NCI-H128 (cell line): Measurements from ENCODE around the gene NDUFB11.
A peak's percentile ranks its signal among the peaks of the same experiment; 100 is the strongest.

ENCODE experiments used
- DNase-seq: peaks from one replicate; lab custom pipeline; 2025; ENCODE audit not compliant: unreplicated experiment; lab: John Stamatoyannopoulos, UW

Gene NDUFB11

GRCh38 chrX:47144626-47145394 is at the start of gene NDUFB11, which contains the start of gene RBM10:
NDUFB11 (minus strand) TSS chrX:47144702; CDS start chrX:47144679, 23 bp downstream.
RBM10 (plus strand) TSS chrX:47145221; CDS start chrX:47147482, 2,261 bp downstream.
- peak; percentile 84 for DNase-seq

DNA sequence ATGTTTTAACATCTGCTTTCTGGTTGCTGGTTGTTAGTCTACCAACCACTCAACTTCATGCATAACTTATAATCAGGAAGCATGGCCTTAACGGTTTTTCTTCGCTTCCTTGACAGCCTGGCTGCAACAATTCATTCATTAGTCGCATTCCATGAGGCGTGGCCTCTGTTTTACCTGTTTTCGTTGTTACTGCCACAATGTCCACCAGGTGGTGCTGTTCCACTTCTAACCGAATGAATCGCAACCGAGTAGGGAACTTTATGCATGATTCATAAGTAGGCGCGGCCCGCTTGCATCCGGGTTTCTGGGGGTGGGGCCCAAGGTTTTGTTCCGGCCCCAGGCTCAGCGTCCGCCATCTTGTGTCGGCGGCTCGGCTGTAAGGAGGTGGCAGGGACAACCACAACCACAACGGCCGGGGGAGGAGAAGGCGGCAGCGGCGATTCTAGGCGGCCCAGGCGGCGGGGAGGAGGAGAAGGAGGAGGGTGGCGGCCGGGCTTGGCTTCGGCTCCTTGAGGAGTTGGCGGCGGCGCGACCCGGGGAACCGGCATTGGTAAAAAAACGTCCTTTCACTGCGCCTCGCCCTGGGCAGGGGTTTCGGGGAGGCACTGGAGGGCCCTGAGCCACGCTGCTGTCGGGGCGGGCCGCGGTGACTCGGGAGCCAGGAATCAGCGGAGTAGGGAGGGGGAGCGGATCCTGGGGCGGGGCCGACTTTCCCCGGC is 49.1 kb upstream of the NDUFB11 start, which contains the start of gene UBA1:
Gene UBA1, plus strand, starts transcription at position 355 of the 719 bp plus-strand sequence. CDS start 4,974 bp downstream, outside the sequence.
- peak; percentile 97 for DNase-seq

GRCh38 chrX:47191806-47192401 is 47.4 kb upstream of the NDUFB11 start:
- no peak for DNase-seq

- peak; percentile 13 for DNase-seq
Measured at GRCh38 chrX:47191331-47191730, 46.8 kb upstream of the NDUFB11 start.

GRCh38 chrX:47190445-47191269 is 46.2 kb upstream of the NDUFB11 start:
- peak; percentile 76 for DNase-seq

- no peak for DNase-seq
Measured at GRCh38 chrX:47189906-47190305, 45.4 kb upstream of the NDUFB11 start.

- no peak for DNase-seq
Measured at GRCh38 chrX:47187106-47187677, 42.7 kb upstream of the NDUFB11 start.

GRCh38 chrX:47186096-47186740 is 41.7 kb upstream of the NDUFB11 start:
- DNase-seq = no peak

DNA sequence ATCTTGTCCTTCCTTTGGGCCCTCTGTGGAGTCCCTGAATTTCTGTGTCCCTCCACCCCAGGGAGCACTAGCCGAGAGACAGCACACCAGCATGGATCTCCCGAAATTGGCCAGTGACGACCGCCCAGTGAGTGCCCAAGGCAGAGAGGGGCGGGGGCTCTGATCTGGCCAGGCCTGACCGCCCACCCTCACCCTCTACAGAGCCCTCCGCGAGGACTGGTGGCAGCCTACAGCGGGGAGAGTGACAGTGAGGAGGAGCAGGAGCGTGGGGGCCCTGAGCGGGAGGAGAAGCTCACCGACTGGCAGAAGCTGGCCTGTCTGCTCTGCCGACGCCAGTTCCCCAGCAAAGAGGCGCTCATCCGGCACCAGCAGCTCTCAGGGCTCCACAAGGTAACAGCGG is 40.7 kb upstream of the NDUFB11 start:
- no peak for DNase-seq

DNA sequence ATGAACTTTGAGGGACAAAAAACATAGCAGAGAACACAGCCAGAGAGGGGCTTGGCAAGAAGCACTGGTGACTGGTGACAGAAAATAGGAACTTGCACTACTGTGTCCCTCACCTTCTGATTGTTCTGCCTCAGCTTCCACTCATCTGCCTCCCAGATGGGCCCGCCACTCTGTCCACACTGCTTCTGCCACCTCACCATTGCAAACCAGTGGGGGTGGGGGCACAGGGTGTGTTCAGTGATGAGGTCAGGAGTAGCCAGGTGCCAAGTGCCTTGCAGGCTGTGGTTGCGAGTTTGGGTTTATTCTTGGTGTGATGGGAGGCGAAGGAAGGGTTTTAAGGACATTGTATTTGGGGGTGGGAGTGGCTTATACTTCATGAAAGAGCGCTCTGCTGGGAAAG is 40.0 kb upstream of the NDUFB11 start:
- no peak for DNase-seq

DNA sequence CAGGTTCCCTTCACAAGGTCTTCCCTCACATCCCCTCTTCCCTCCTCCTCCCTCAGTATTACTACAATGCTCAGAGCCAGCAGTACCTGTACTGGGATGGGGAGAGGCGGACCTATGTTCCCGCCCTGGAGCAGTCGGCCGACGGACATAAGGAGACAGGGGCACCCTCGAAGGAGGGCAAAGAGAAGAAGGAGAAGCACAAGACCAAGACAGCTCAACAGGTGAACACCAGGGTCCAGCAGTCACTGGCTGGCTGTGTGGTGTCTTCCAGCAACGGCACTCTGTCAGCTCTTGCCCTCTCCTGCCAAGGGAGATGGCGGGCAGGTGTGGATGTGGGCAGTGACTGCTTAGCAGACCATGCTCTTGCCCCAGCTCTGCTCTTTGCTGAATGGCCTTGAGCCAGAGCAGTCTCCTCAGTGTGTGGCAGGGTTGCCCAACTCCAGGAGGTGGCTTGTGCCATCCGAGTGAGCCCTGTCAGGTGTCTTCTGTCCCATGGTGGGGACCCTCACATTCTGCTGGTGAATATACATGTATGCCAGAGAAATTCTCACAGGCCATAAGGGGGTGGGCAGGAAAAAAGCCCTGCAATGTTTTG is 37.7 kb upstream of the NDUFB11 start:
- DNase-seq = no peak

- DNase-seq = no peak
Measured at GRCh38 chrX:47181301-47181700, 36.8 kb upstream of the NDUFB11 start.

GRCh38 chrX:47180346-47180745 is 35.8 kb upstream of the NDUFB11 start:
- no peak for DNase-seq

DNA sequence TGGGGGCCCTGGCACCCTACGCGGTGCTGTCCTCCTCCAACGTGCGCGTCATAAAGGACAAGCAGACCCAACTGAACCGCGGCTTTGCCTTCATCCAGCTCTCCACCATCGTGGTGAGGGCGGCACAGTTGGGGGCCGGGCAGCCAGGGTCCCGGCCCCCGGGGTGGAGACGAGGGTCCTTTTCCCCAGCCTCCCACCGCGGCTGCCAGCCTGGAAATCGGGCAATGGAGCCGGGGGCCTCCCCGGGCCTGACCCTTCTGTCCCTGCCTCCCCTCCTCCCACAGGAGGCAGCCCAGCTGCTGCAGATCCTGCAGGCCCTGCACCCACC is 35.4 kb upstream of the NDUFB11 start:
- no peak for DNase-seq

DNA sequence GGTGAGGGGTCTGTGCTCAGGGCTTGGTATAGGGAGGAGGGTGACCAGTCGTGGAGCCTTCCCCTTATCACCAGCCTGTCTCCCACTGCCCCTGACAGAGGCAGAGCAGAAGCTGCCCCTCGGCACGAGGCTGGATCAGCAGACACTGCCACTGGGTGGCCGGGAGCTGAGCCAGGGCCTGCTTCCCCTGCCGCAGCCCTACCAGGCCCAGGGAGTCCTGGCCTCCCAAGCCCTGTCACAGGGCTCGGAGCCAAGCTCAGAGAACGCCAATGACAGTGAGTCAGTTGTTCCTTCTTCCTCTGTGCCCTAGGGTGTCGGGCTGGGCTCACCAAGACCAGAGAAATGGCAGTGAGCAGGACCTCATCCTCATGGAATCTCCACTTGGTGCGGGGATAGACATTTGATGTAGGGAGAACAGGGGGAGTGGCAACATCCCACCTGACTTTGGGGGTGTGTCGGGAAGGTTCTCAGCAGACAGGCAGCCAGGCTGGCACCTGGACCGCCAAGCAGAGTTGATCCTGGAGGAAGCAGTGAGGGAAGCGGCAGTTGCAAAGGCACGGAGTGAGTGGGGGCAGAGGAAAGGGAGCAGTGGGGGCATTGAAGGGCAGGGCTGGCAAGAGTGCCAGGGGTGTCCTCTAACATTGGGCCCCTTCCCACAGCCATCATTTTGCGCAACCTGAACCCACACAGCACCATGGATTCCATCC is 34.9 kb upstream of the NDUFB11 start:
- DNase-seq = no peak

DNA sequence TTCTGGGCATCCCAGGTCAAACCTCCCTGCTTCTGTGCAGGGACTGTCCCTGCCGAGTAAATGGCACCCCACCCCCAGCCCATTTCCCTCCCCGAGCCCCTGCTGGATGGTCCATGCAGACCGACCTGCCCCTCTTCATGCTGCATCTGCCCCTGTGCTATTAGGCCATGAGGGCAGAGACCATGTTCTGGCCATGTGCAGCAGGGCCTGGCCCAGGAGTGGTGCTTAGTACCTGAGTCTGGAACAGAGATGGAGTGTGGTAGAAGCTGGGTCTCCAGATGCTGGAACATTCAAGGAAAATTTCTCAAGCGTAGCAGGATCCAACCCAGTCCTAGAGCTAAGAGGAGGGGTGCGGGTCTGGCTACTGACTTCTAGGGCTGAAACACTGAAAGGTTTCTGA is 33.8 kb upstream of the NDUFB11 start:
- DNase-seq = no peak

DNA sequence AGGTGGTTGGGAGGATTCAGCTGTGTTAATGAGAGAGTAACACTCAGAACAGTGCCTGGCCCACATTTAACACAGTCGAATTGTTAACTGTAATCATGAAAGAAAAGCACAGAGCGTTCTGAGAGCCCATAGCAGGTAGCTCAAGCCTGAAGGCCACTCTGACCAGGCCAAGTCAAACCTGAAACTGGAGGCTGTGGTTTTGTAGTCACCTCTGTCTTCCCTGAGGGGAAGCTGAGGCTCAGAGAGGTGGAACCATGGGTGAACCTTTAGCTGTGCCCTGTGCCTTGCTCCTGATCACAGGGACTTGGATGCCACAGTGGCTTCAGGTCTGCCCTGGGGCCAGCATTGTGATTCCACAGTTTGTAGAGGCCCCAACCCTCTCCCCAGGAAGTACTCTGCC is 32.6 kb upstream of the NDUFB11 start:
- no peak for DNase-seq

DNA sequence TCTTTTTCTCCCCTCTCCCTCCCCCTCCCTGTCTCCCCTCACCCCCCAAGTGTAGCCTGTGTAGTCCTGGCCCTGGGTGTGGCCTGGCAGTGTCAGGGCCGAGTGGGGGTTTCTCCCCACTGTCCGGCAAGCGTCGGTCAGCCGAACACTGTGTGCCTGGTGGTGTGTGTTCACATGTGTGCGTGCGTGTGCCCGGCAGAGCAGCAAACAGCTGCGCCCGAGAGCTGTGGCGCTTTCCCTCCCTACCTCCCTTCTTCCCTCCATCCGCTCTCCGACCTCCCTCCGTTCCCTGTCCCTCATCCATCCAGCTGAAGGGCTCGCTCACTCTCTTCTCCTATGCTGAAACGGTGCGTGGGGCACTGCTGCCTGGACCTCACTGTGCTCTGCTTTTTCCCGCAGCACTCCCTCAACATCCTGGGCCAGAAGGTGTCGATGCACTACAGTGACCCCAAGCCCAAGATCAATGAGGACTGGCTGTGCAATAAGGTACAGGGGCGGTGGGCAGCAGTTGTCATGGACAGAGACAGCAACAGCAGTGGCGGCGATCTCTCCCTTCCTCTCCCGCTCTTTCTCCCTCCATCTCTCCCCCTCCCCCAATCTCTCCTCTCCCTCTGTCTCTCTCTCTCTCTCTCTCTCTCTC is 31.7 kb upstream of the NDUFB11 start:
- DNase-seq = no peak

DNA sequence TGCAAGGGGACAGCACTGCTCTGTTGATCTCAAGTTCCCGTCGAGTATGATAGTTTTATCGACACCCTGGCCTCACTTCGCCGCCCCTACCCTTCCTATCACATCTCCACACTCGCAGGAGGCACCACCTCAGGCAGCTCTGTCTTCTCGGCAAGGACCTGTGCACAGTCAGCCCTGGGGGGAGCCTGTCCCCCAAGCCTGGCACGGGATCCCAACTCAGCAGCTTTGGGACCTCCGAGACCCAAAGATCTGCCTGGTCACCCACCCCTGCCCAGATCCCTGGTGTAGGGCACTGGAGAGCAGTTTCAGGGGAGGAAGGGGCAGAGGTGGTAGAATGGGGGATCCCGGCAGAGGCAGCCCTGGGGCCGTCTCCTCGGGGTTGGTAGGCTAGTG is 31.1 kb upstream of the NDUFB11 start:
- DNase-seq = no peak
